Measurements from ENCODE around the gene SLC38A2. TPM values are rescaled to one million over a fixed set of nuclear protein-coding genes. Genes with fewer than 3 reads are reported as not detected.

SLC38A2 gene
- total RNA-seq, 1 donor from 2014 or later: 291 TPM

DNA sequence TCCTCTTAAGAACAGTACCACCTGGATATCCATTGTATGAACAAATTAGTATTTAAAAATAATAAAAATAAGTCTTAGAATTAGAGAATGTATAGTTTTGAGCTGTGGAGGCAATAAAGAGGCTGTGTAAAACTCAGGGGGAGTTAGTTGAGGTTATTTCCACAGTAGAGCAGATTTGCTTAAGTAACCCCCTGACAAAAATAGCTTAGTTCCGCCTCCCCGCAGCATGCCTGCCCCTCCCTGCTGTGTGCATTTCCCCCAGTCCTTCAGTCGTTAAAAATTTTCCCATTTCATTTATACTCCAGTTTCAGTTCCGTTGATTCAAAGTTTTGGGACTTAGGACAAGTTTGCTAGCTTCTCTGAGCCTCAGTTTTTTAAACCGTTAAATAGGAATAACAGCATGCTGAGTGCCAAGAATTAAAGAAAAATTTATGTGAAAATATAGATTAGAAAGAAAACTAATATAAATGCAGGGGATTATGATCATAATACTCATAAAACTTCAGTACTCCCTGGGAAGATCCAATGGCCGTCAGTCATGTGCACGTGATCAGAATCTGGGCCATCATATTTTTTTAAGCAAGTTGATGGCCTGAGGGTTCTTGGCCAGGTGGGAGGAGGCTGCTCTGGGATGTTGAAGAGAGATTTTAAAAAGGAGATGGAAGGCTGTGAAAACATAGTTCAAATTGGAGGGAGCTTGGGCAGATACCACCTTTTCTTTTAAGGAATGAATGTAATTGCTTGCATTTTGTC lies 14.5 kb upstream of the SLC38A2 start:
- no peak for DNase-seq (ENCODE audit: low read depth)
- TF ChIP-seq, protein P1, sequence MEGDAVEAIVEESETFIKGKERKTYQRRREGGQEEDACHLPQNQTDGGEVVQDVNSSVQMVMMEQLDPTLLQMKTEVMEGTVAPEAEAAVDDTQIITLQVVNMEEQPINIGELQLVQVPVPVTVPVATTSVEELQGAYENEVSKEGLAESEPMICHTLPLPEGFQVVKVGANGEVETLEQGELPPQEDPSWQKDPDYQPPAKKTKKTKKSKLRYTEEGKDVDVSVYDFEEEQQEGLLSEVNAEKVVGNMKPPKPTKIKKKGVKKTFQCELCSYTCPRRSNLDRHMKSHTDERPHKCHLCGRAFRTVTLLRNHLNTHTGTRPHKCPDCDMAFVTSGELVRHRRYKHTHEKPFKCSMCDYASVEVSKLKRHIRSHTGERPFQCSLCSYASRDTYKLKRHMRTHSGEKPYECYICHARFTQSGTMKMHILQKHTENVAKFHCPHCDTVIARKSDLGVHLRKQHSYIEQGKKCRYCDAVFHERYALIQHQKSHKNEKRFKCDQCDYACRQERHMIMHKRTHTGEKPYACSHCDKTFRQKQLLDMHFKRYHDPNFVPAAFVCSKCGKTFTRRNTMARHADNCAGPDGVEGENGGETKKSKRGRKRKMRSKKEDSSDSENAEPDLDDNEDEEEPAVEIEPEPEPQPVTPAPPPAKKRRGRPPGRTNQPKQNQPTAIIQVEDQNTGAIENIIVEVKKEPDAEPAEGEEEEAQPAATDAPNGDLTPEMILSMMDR (IDR thresholded peaks at IDR 0.05; ENCODE audit: insufficient read depth, low read length, poor library complexity, severe bottlenecking): no peak
- Histone ChIP-seq H3K36me3 (ENCODE audit: control insufficient read depth, insufficient read depth, low read length) (no peaks in the 10 kb centered on the region), H3K27me3 (ENCODE audit: control insufficient read depth, insufficient read depth, low read length) (no peaks in the 10 kb centered on the region), H3K4me3 (ENCODE audit: low read depth, low read length) (no peak overlapping the region)

DNA sequence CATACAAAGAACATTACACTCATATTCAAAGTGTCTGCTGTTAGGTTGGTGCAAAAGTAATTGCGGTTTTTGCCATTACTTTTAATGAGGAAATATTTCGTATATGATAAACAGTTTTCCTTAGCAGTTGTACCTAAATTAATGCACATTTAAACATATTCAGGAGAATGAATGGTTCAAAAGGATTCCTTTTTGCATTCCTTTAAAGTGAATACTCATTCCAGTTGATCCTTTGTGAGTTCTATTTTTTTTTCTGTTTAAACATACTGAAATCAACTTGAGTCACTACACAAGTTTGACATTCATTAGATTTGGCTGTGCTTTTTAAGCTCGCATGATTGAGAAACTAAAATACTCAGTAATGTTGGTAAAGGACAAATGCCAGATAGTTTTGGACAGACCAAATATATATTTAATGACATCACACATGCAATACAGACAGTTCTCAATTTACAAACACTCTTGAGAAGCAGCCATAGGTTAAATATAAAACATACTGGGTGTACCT lies 13.8 kb upstream of the SLC38A2 start:
- no peaks in the 10 kb centered on the region for H3K27me3 ChIP-seq (ENCODE audit: control insufficient read depth, insufficient read depth, low read length)
- H3K36me3 ChIP-seq (ENCODE audit: control insufficient read depth, insufficient read depth, low read length): no peaks in the 10 kb centered on the region
- H3K4me3 ChIP-seq (ENCODE audit: low read depth, low read length): no peak overlapping the region
- TF ChIP-seq, protein P1 (IDR thresholded peaks at IDR 0.05; ENCODE audit: insufficient read depth, low read length, poor library complexity, severe bottlenecking): no peak
- DNase-seq (ENCODE audit: low read depth): peak; percentile 73

DNA sequence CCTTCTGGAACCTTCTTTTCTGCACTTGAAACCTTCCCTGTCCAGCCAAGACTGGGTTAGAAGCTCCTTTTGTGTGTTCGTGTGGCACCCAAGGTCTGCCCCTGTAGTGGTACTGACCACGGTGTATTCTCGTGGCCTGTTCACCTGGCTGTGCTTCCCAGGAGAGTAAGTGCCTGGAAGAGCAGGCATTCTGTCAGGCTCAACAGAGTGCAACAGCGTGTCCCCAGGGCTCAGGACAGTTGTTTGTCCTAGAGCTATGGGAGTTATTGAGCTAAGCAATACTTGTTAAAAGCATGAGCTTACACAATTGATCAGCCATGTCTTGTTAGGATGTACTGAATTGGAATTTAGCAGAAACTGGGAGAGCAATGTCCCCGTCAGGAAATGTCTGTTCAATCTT lies 12.9 kb upstream of the SLC38A2 start:
- H3K36me3 ChIP-seq (ENCODE audit: control insufficient read depth, insufficient read depth, low read length): no peaks in the 10 kb centered on the region
- no peak overlapping the region for H3K4me3 ChIP-seq (ENCODE audit: low read depth, low read length)
- no peaks in the 10 kb centered on the region for H3K27me3 ChIP-seq (ENCODE audit: control insufficient read depth, insufficient read depth, low read length)
- TF ChIP-seq, protein P1 (IDR thresholded peaks at IDR 0.05; ENCODE audit: insufficient read depth, low read length, poor library complexity, severe bottlenecking): no peak
- DNase-seq (ENCODE audit: low read depth): no peak

DNA sequence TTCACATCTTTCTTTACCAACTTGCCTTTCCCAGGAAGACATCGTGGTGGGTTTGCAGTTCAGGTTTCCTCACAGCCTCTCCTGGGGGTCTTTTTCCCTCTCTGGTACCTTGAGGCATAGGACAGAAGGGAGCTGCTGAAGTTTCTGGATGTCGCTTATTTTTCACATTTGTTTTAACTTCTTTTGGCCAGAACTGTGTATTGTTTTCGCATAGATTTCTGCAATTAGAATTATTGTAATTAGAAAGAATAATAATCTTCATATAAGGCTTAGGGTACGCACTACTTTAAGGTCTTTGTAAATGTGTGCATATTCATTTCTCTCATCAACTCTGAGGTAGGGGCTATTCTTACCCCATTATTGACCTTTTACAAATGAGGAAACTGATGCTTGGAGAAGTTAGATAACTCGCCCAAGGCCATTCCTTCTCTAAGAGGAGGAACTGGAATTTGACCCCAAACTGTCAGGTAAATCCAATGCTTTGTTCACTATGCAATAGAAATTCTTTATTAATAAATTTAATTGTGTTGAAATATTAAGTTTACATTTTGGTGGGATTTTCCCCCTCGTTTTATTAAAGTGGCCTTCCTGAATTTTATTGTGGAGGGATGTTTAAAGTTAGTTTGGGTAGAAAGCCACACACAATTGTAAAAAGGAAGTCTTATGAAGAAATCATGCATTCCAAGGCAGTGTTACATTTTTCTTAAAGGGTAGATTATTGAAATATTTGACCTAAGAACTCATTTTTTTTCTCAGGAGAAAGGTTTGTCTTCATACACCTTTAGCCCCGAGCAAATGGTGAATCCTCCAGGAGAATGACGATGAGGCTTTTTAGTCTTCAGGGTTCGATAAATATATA lies 12.1 kb upstream of the SLC38A2 start:
- no peaks in the 10 kb centered on the region for H3K36me3 ChIP-seq (ENCODE audit: control insufficient read depth, insufficient read depth, low read length)
- TF ChIP-seq, protein P1 (IDR thresholded peaks at IDR 0.05; ENCODE audit: insufficient read depth, low read length, poor library complexity, severe bottlenecking): no peak
- DNase-seq (ENCODE audit: low read depth): no peak
- H3K4me3 ChIP-seq (ENCODE audit: low read depth, low read length): peak overlapping the region; percentile 71
- H3K27me3 ChIP-seq (ENCODE audit: control insufficient read depth, insufficient read depth, low read length): no peaks in the 10 kb centered on the region

DNA sequence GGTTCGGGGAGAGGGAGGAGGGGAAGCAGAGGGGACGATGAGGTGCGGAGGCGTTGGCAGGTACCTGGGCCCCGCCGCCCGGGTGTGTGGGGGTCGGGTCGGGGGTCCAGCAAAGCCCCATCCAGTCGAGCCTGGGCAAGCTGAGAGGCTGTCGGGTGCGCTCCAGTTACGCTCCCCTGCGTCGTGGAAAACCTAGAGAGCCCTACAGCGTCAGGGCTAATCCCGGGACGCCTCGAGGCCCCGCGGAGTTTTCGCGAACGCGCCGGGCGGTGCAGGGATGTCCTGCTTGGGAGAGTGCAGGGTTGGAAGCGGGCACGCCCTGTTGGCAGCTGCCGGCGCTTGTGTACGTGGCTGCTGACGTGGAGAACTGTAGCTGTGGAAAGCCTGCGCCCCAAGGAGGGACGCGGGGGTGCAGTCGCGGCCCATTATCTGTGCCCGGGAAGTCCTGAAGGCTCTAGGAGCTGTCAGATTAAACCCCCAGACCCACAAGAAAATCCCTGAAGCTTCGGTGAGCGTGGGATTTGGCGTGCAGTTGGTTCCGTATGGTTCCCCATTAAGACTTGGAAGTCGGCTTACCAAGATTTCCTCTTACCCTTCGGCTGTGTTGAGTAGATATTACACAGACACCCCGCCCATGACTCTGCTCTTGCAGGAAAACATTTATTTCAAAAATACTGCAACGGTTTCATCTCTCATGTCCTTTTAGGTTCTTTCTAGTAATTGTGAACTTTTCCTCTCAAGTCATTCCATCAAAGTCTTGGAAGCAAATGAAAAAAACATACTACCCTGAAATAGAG lies 11.3 kb upstream of the SLC38A2 start:
- H3K36me3 ChIP-seq (ENCODE audit: control insufficient read depth, insufficient read depth, low read length): no peaks in the 10 kb centered on the region
- no peaks in the 10 kb centered on the region for H3K27me3 ChIP-seq (ENCODE audit: control insufficient read depth, insufficient read depth, low read length)
- TF ChIP-seq, protein P1 (IDR thresholded peaks at IDR 0.05; ENCODE audit: insufficient read depth, low read length, poor library complexity, severe bottlenecking): no peak
- H3K4me3 ChIP-seq (ENCODE audit: low read depth, low read length): peak overlapping the region; percentile 71
- no peak for DNase-seq (ENCODE audit: low read depth)
